Neural cell (in vitro differentiated cells): Measurements from ENCODE around the gene MTTP.

Experiments used
- EZH2 ChIP-seq: fragments of 200-600, 300-800 bp; shearing (Covaris generic), sonication (generic); IDR thresholded peaks from 2 replicates; pipeline ENCODE4 v1.6.1; 2014; ENCODE audit warnings: antibody characterized with exemption, low read length, borderline replicate concordance, mild to moderate bottlenecking; ENCODE audit not compliant: insufficient read depth, poor library complexity, severe bottlenecking
- MXI1 ChIP-seq: fragments of 450-650 bp; conservative IDR thresholded peaks from 2 replicates; pipeline ENCODE4 v1.6.1; 2014; ENCODE audit warnings: antibody characterized with exemption, mild to moderate bottlenecking; ENCODE audit not compliant: poor library complexity, severe bottlenecking
- TF ChIP-seq, protein P1 (sequence below): fragments of 450-650 bp; IDR thresholded peaks from 2 replicates; pipeline ENCODE4 v1.5.1; 2014; ENCODE audit warnings: antibody characterized with exemption, mild to moderate bottlenecking, moderate library complexity; ENCODE audit not compliant: poor library complexity, severe bottlenecking
- TF ChIP-seq, protein P2 (sequence below): IDR thresholded peaks from 2 replicates; pipeline ENCODE4 v1.6.1; 2012; ENCODE audit warnings: borderline replicate concordance

DNA sequence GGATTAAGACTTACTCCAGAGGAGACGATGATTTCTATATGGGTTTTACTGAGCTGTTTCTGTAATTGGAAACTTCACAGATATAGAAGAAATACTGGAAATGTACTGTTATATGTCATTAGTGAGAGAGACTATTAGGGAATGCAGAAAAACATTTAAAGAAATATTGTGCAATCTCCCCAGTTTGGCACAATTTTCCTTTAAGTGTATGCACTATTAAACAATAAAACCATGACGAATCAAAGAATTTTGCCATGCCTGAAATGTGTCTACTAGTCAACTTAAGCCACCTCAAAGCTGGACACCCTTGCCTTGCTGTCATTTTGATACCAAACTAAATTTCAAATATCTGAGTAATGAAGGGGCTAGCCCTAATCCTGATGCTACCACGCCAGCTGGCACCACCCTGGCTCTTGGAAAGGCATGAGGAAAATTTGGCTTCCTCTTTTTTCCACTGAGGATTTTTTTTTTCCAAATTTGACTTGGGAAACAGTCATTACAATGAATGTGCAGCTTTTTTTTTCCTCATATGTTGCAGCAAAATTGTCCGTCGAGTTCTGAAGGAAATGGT, 36.1 kb downstream of the MTTP start:
- TF ChIP-seq MXI1 (no peak), EZH2 (no peak)
- TF ChIP-seq, protein P1, sequence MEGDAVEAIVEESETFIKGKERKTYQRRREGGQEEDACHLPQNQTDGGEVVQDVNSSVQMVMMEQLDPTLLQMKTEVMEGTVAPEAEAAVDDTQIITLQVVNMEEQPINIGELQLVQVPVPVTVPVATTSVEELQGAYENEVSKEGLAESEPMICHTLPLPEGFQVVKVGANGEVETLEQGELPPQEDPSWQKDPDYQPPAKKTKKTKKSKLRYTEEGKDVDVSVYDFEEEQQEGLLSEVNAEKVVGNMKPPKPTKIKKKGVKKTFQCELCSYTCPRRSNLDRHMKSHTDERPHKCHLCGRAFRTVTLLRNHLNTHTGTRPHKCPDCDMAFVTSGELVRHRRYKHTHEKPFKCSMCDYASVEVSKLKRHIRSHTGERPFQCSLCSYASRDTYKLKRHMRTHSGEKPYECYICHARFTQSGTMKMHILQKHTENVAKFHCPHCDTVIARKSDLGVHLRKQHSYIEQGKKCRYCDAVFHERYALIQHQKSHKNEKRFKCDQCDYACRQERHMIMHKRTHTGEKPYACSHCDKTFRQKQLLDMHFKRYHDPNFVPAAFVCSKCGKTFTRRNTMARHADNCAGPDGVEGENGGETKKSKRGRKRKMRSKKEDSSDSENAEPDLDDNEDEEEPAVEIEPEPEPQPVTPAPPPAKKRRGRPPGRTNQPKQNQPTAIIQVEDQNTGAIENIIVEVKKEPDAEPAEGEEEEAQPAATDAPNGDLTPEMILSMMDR = no peak
- TF ChIP-seq, protein P2, sequence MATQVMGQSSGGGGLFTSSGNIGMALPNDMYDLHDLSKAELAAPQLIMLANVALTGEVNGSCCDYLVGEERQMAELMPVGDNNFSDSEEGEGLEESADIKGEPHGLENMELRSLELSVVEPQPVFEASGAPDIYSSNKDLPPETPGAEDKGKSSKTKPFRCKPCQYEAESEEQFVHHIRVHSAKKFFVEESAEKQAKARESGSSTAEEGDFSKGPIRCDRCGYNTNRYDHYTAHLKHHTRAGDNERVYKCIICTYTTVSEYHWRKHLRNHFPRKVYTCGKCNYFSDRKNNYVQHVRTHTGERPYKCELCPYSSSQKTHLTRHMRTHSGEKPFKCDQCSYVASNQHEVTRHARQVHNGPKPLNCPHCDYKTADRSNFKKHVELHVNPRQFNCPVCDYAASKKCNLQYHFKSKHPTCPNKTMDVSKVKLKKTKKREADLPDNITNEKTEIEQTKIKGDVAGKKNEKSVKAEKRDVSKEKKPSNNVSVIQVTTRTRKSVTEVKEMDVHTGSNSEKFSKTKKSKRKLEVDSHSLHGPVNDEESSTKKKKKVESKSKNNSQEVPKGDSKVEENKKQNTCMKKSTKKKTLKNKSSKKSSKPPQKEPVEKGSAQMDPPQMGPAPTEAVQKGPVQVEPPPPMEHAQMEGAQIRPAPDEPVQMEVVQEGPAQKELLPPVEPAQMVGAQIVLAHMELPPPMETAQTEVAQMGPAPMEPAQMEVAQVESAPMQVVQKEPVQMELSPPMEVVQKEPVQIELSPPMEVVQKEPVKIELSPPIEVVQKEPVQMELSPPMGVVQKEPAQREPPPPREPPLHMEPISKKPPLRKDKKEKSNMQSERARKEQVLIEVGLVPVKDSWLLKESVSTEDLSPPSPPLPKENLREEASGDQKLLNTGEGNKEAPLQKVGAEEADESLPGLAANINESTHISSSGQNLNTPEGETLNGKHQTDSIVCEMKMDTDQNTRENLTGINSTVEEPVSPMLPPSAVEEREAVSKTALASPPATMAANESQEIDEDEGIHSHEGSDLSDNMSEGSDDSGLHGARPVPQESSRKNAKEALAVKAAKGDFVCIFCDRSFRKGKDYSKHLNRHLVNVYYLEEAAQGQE = no peak
